GM12878 (cell line): ENCODE results near the gene IMMP2L. TPM values are rescaled to one million over a fixed set of nuclear protein-coding genes. Genes with fewer than 3 reads are reported as not detected.

Experiments
- ATAC-seq: fragments of 200-7000 bp; cut with Tn5 transposase; 3 replicates; pipeline ENCODE4 v1.9.1; 2020; ENCODE audit warnings: mild to moderate bottlenecking, moderate library complexity
- BruUV-seq: library from RNA; stranded (reverse); fragments of 400-500 nt; replicated peaks from 2 replicates; lab custom pipeline; 2021; lab: Mats Ljungman, UMichigan
- CTCF ChIA-PET: fragments of 300-600 bp; sonication (Branson Sonifier 250); formaldehyde crosslinking; extraction: SDS; loops from one replicate; lab custom pipeline; 2021; ENCODE audit warnings: inconsistent platforms; lab: Yijun Ruan, JAX
- POLR2A ChIA-PET: fragments of 350-600 bp; formaldehyde crosslinking; extraction: SDS; loops from one replicate; lab custom pipeline; 2021; ENCODE audit warnings: inconsistent platforms; lab: Charles Lee
- RAD21 ChIA-PET: fragments of 300-600 bp; sonication (Branson Sonifier 250); formaldehyde crosslinking; loops from one replicate; lab custom pipeline; 2023; ENCODE audit warnings: antibody characterized with exemption; ENCODE audit not compliant: unreplicated experiment; lab: Charles Lee
- SMC1A ChIA-PET: fragments of 300-600 bp; sonication (Branson Sonifier 250); formaldehyde crosslinking; loops from one replicate; lab custom pipeline; 2023; ENCODE audit not compliant: unreplicated experiment, uncharacterized antibody; lab: Charles Lee
- DNase-seq: peaks from one replicate; pipeline ENCODE4 v3.0.0-alpha.2; 2011; ENCODE audit warnings: low read depth, low spot score
- FAIRE-seq: peaks from 3 replicates; lab custom pipeline; 2011; peaks lifted over from hg19 to GRCh38; lab: Jason Lieb, UNC
- H2AFZ ChIP-seq: 2 replicates; pipeline ENCODE4 v1.6.0; 2011; ENCODE audit warnings: low read depth, low read length, control low read depth; ENCODE audit not compliant: control insufficient read depth
- H3K27ac ChIP-seq: 2 replicates; pipeline ENCODE4 v1.5.1; 2011; ENCODE audit warnings: control low read depth; ENCODE audit not compliant: control insufficient read depth, insufficient read depth
- H3K27me3 ChIP-seq, 2 experiments: replicated peaks in 1 of 2; 2 replicates each; pipeline versions ENCODE4 v1.6.0 to v1.6.1; 2011; ENCODE audit warnings: low read length in 1 of 2; ENCODE audit not compliant: control insufficient read depth in 2 of 2, insufficient read depth in 2 of 2
- H3K36me3 ChIP-seq, 2 experiments: 2 replicates each; pipeline ENCODE4 v1.5.1; 2011; ENCODE audit warnings: low read length in 1 of 2; ENCODE audit not compliant: control insufficient read depth in 2 of 2, insufficient read depth in 2 of 2
- H3K4me1 ChIP-seq: 2 replicates; pipeline ENCODE4 v1.6.1; 2011; ENCODE audit warnings: mild to moderate bottlenecking, low read length, moderate library complexity, mixed read lengths; ENCODE audit not compliant: control insufficient read depth, insufficient read depth
- H3K4me2 ChIP-seq: 2 replicates; pipeline ENCODE4 v1.6.0; 2011; ENCODE audit warnings: control low read depth; ENCODE audit not compliant: control insufficient read depth, insufficient read depth
- H3K4me3 ChIP-seq: fragments of 200-600 bp; sonication (generic); 2 replicates; pipeline ENCODE4 v1.5.1; 2016
- H3K79me2 ChIP-seq: 2 replicates; pipeline ENCODE4 v1.6.0; 2011; ENCODE audit warnings: low read length; ENCODE audit not compliant: control insufficient read depth, insufficient read depth
- H3K9ac ChIP-seq: 2 replicates; pipeline ENCODE4 v1.8.0; 2011; ENCODE audit warnings: low read length, control low read depth, mixed read lengths; ENCODE audit not compliant: control insufficient read depth, insufficient read depth
- H3K9me3 ChIP-seq: replicated peaks from 3 replicates; pipeline ENCODE4 v1.5.1; 2011; ENCODE audit warnings: mild to moderate bottlenecking, low read length; ENCODE audit not compliant: control insufficient read depth, insufficient read depth
- H4K20me1 ChIP-seq: 2 replicates; pipeline ENCODE4 v1.6.0; 2011; ENCODE audit not compliant: control insufficient read depth, insufficient read depth
- ASH2L ChIP-seq: fragments of 300-600, 200-600 bp; sonication (generic); IDR thresholded peaks from 2 replicates; pipeline ENCODE4 v1.6.1; 2017; ENCODE audit warnings: low read depth, mild to moderate bottlenecking, borderline replicate concordance
- BACH1 ChIP-seq: fragments of 450-650 bp; IDR thresholded peaks from 2 replicates; pipeline ENCODE4 v1.6.1; 2017; ENCODE audit warnings: mild to moderate bottlenecking, borderline replicate concordance
- BMI1 ChIP-seq: fragments of 450-650 bp; IDR thresholded peaks from 2 replicates; pipeline ENCODE4 v1.6.1; 2016; ENCODE audit warnings: mild to moderate bottlenecking, moderate library complexity, borderline replicate concordance
- FOS ChIP-seq: IDR thresholded peaks from 3 replicates; pipeline ENCODE4 v1.6.1; 2011; ENCODE audit warnings: borderline replicate concordance; ENCODE audit not compliant: insufficient read length; ENCODE audit errors: extremely low read depth
- HDGF ChIP-seq: fragments of 450-650 bp; IDR thresholded peaks from 2 replicates; pipeline ENCODE4 v1.6.1; 2016; ENCODE audit warnings: antibody characterized with exemption
- MYC ChIP-seq: IDR thresholded peaks from 2 replicates; pipeline ENCODE4 v1.6.1; 2011; ENCODE audit warnings: mild to moderate bottlenecking, low read length, moderate library complexity, inconsistent platforms; ENCODE audit not compliant: insufficient read depth, insufficient replicate concordance, insufficient read length, severe bottlenecking
- NFXL1 ChIP-seq: fragments of 450-650 bp; IDR thresholded peaks from 2 replicates; pipeline ENCODE4 v1.6.1; 2017; ENCODE audit warnings: antibody characterized with exemption, mild to moderate bottlenecking, borderline replicate concordance
- NR2C1 ChIP-seq: fragments of 450-650 bp; IDR thresholded peaks from 2 replicates; pipeline ENCODE4 v1.6.1; 2017; ENCODE audit warnings: antibody characterized with exemption, mild to moderate bottlenecking, moderate library complexity
- POU2F2 ChIP-seq: IDR thresholded peaks from 3 replicates; pipeline ENCODE4 v1.6.1; 2011; ENCODE audit warnings: low read depth, mild to moderate bottlenecking, low read length, borderline replicate concordance
- ZNF24 ChIP-seq: fragments of 450-650 bp; IDR thresholded peaks from 2 replicates; pipeline ENCODE4 v1.6.1; 2017; ENCODE audit warnings: antibody characterized with exemption, mild to moderate bottlenecking
- WGBS: methylation state at CpG from one replicate; pipeline ENCODE4 v1.1.6; 2016; ENCODE audit warnings: low lambda C conversion rate; ENCODE audit not compliant: insufficient replicate concordance, insufficient coverage; ENCODE audit errors: missing lambda C conversion rate; 5-methylcytosine and 5-hydroxymethylcytosine counted together
- in situ Hi-C: fragments of 300-500 bp; cut with MboI; formaldehyde crosslinking; loops from 9 replicates; pipeline ENCODE4 v1.14.3; 2018; ENCODE audit warnings: mixed read lengths
- intact Hi-C: fragments of 100-400 bp; cut with micrococcal nuclease; formaldehyde crosslinking; loops from one replicate; pipeline ENCODE4 v1.14.2; 2022; ENCODE audit not compliant: unreplicated experiment
- polyA plus RNA-seq, 11 experiments: library from polyadenylated mRNA; depleted of rRNA in 4 of 11; unstranded in 6 of 11; stranded (reverse) in 5 of 11; fragments of >200 nt; fragmentation: Nextera tagmentation in 4 of 11; fragmentation: Illumina TruSeq in 1 of 11; extraction: Ambion mirVana in 4 of 11; extraction: Trizol in 1 of 11; gene quantifications; 1 replicate in 1 of 11; 2 replicates in 10 of 11; pipeline versions ENCODE4 v1.2.1 to v1.2.3, GENCODE V29; 2011 to 2016; ENCODE audit warnings: inconsistent platforms in 2 of 11, missing spikeins in 2 of 11, low read depth in 1 of 11
- total RNA-seq, 4 experiments: library from RNA; depleted of rRNA in 3 of 4; stranded (reverse); fragments of >200 nt in 3 of 4; fragmentation: Illumina TruSeq in 1 of 4; extraction: Trizol in 1 of 4; gene quantifications; 2 replicates each; pipeline versions ENCODE4 v1.2.1 to v1.2.3, GENCODE V29; 2013 to 2021
- TF ChIP-seq, protein P1 (sequence below): IDR thresholded peaks from 2 replicates; pipeline ENCODE4 v1.6.1; 2011; ENCODE audit warnings: borderline replicate concordance, low read depth, mild to moderate bottlenecking, moderate library complexity, low read length; ENCODE audit not compliant: insufficient read depth, poor library complexity, severe bottlenecking
- TF ChIP-seq, protein P2 (sequence below): IDR thresholded peaks from 2 replicates; pipeline ENCODE4 v1.6.1; 2011; ENCODE audit warnings: borderline replicate concordance, low read depth, mild to moderate bottlenecking, moderate library complexity, mixed read lengths, low read length; ENCODE audit not compliant: insufficient read depth; ENCODE audit errors: extremely low read length

Gene IMMP2L
- total and polyA plus RNA-seq, 10 of the 15 experiments (the other 5 are each of a cell fraction or from before 2014, with no cell fraction given): 12.6 to 46.3 (median 19.6) TPM

DNA sequence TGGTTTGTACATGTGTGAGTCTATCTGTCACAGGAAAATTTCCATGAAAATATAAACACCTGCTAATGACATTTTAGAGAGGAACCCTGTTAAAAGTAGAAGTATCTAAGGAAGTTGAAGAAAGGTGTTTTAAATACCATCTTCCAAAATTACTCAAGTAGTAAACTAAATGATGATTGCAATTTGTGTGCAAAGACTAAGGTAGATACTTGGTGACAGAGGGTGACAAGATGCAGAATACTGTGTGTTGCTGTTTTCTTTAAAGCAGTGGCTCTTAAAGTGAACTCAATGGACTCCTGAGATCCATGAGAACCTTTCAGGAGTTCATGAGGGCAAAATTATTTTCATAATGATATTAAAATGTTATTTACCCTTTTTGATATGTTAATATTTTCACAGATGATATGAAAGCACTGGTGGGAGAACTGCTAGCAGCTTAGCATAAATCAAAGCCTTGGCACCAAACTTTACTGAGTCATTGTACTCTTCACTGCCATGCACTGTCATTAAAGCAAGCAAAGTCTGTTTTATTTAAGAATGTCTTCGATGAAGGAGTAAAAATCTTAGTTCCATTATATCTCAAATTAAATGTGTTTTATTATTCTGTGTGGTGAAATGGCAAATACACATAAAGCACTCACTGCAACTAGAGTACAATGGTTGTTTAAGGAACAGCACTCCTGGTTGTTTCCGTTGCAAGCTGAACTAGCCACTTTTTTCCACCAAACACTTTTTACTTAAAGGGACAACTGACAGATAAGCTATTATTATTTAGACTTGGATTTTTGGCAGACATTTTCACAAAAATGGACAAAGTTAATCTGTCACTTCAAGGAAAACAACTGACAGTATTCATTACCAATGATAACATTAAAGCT, 337.7 kb downstream of the IMMP2L start:
- ChIA-PET CTCF (interaction anchor here (0.6 kb wide), 1 partner anchor 34 kb away, joined by 3 read pairs; no protein-coding TSS in a partner anchor), POLR2A (no interaction called here), RAD21 (no interaction called here), SMC1A (no interaction called here)
- Histone ChIP-seq H3K9ac (no peak overlapping the region), H2AFZ (no peak overlapping the region), H3K4me1 (no peaks in the 10 kb centered on the region), H4K20me1 (no peaks in the 10 kb centered on the region), H3K79me2 (no peaks in the 10 kb centered on the region), H3K9me3 (no peaks in the 10 kb centered on the region), H3K4me2 (no peak overlapping the region), H3K36me3 (no peaks in the 10 kb centered on the region), H3K27ac (no peak overlapping the region), H3K4me3 (no peak overlapping the region), H3K27me3 (no peaks in the 10 kb centered on the region)
- intact Hi-C loops (no loop called here), in situ Hi-C loops (no loop called here)
- DNase-seq (no peak), FAIRE-seq (no peak), ATAC-seq (no peak)
- TF ChIP-seq FOS (no peak), POU2F2 (no peak), BMI1 (no peak), MYC (no peak), ZNF24 (no peak), NR2C1 (no peak), NFXL1 (no peak), BACH1 (no peak), ASH2L (no peak), HDGF (no peak)
- TF ChIP-seq, protein P1, sequence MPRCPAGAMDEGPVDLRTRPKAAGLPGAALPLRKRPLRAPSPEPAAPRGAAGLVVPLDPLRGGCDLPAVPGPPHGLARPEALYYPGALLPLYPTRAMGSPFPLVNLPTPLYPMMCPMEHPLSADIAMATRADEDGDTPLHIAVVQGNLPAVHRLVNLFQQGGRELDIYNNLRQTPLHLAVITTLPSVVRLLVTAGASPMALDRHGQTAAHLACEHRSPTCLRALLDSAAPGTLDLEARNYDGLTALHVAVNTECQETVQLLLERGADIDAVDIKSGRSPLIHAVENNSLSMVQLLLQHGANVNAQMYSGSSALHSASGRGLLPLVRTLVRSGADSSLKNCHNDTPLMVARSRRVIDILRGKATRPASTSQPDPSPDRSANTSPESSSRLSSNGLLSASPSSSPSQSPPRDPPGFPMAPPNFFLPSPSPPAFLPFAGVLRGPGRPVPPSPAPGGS: no peak
- TF ChIP-seq, protein P2, sequence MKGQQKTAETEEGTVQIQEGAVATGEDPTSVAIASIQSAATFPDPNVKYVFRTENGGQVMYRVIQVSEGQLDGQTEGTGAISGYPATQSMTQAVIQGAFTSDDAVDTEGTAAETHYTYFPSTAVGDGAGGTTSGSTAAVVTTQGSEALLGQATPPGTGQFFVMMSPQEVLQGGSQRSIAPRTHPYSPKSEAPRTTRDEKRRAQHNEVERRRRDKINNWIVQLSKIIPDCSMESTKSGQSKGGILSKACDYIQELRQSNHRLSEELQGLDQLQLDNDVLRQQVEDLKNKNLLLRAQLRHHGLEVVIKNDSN: no peak
- 14% methylated on average over 2 of the region's 2 CpGs for WGBS
- no TSS peak for BruUV-seq
